GM10847 (cell line): ENCODE measurements around the gene GIMAP6.

Source experiments
- POLR2A ChIP-seq: IDR thresholded peaks from 2 replicates; pipeline ENCODE4 v1.6.1; 2011; ENCODE audit not compliant: insufficient read length; ENCODE audit errors: extremely low read depth

Gene GIMAP6

GRCh38 chr7:150587551-150587950, 44.6 kb downstream of the GIMAP6 start:
- no peak for TF ChIP-seq POLR2A

GRCh38 chr7:150586785-150587152, 45.4 kb downstream of the GIMAP6 start:
- no peak for TF ChIP-seq POLR2A

- TF ChIP-seq POLR2A: no peak
These were observed 46.0 kb downstream of the GIMAP6 start for GRCh38 chr7:150586068-150586784.

GRCh38 chr7:150585199-150585598, 47.0 kb downstream of the GIMAP6 start:
- TF ChIP-seq POLR2A: no peak

- TF ChIP-seq POLR2A: no peak
These were observed 51.4 kb downstream of the GIMAP6 start for GRCh38 chr7:150580638-150581394.
